ENCODE measurements around the gene KDM4B.

The KDM4B gene

GRCh38 chr19:5131031-5131505 lies 162.2 kb downstream of the KDM4B start:
- ChIA-PET CTCF (no interaction called here), POLR2A (no interaction called here)
- DNase-seq (ENCODE audit: low read depth, low spot score) = no peak
- TF ChIP-seq CTCF (IDR thresholded peaks at IDR 0.05; ENCODE audit: insufficient read depth, low read length, missing control alignments) = no peak
- H3K4me3 ChIP-seq (ENCODE audit: low read depth, low read length) = no peak overlapping the region

- no peak for TF ChIP-seq CTCF (IDR thresholded peaks at IDR 0.05; ENCODE audit: insufficient read depth, low read length, missing control alignments)
- no peak overlapping the region for H3K4me3 ChIP-seq (ENCODE audit: low read depth, low read length)
- DNase-seq (ENCODE audit: low read depth, low spot score) = no peak
- POLR2A ChIA-PET = no interaction called here
- CTCF ChIA-PET = no interaction called here
Measured at GRCh38 chr19:5131506-5132205, 162.7 kb downstream of the KDM4B start.

- ChIA-PET CTCF (no interaction called here), POLR2A (no interaction called here)
- no peak for TF ChIP-seq CTCF (IDR thresholded peaks at IDR 0.05; ENCODE audit: insufficient read depth, low read length, missing control alignments)
- no peak overlapping the region for H3K4me3 ChIP-seq (ENCODE audit: low read depth, low read length)
- no peak for DNase-seq (ENCODE audit: low read depth, low spot score)
Measured at GRCh38 chr19:5132206-5132560, 163.3 kb downstream of the KDM4B start.

GRCh38 chr19:5132698-5133651 lies 164.1 kb downstream of the KDM4B start:
- no peak overlapping the region for H3K4me3 ChIP-seq (ENCODE audit: low read depth, low read length)
- no peak for DNase-seq (ENCODE audit: low read depth, low spot score)
- no peak for TF ChIP-seq CTCF (IDR thresholded peaks at IDR 0.05; ENCODE audit: insufficient read depth, low read length, missing control alignments)
- CTCF ChIA-PET = no interaction called here
- POLR2A ChIA-PET = no interaction called here

GRCh38 chr19:5133986-5134595 lies 165.2 kb downstream of the KDM4B start:
- no peak overlapping the region for H3K4me3 ChIP-seq (ENCODE audit: low read depth, low read length)
- no peak for TF ChIP-seq CTCF (IDR thresholded peaks at IDR 0.05; ENCODE audit: insufficient read depth, low read length, missing control alignments)
- ChIA-PET CTCF (no interaction called here), POLR2A (interaction anchor here (1.1 kb wide), 1 partner anchor 24 kb away, joined by 5 read pairs; no protein-coding TSS in a partner anchor)
- no peak for DNase-seq (ENCODE audit: low read depth, low spot score)

GRCh38 chr19:5134691-5135090 lies 165.8 kb downstream of the KDM4B start:
- DNase-seq (ENCODE audit: low read depth, low spot score) = no peak
- no peak for TF ChIP-seq CTCF (IDR thresholded peaks at IDR 0.05; ENCODE audit: insufficient read depth, low read length, missing control alignments)
- CTCF ChIA-PET = no interaction called here
- POLR2A ChIA-PET = interaction anchor here (1.1 kb wide), 1 partner anchor 24 kb away, joined by 5 read pairs; no protein-coding TSS in a partner anchor
- H3K4me3 ChIP-seq (ENCODE audit: low read depth, low read length) = no peak overlapping the region

Measured in AG04449 (cell line).